ENCODE measurements around the gene INPP5E.

DNA sequence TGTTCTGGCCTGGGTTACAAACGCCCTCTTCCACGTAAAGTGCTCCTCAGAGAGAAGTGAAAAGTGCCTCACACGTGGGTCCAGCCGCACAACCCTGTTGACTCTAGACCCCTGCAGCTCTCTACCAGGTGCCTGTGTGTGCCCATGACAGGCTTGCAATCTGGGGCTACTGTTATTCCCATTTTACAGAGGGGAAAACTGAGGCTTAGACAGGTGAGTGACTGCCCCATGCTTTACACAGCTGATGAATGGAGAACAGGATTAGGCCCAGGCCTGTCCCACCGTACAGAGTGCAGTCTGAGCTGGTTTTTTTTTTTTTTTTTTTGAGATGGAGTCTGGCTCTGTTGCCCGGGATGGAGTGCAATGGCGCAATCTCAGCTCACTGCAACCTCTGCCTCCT lies 6.2 kb upstream of the INPP5E start:
- TF ChIP-seq, protein P1, sequence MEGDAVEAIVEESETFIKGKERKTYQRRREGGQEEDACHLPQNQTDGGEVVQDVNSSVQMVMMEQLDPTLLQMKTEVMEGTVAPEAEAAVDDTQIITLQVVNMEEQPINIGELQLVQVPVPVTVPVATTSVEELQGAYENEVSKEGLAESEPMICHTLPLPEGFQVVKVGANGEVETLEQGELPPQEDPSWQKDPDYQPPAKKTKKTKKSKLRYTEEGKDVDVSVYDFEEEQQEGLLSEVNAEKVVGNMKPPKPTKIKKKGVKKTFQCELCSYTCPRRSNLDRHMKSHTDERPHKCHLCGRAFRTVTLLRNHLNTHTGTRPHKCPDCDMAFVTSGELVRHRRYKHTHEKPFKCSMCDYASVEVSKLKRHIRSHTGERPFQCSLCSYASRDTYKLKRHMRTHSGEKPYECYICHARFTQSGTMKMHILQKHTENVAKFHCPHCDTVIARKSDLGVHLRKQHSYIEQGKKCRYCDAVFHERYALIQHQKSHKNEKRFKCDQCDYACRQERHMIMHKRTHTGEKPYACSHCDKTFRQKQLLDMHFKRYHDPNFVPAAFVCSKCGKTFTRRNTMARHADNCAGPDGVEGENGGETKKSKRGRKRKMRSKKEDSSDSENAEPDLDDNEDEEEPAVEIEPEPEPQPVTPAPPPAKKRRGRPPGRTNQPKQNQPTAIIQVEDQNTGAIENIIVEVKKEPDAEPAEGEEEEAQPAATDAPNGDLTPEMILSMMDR (conservative IDR thresholded peaks at IDR 0.05; ENCODE audit: low read length), result no peak
- TF ChIP-seq EZH2phosphoT487 (IDR thresholded peaks at IDR 0.05; ENCODE audit: borderline replicate concordance), result no peak
